Mesenchymal stem cell (in vitro differentiated cells and primary cell): Measurements from ENCODE around the gene HS2ST1.

Source experiments
- DNase-seq: peaks from one replicate; pipeline ENCODE4 v3.0.0-alpha.2; 2013
- H2AFZ ChIP-seq: one replicate; pipeline ENCODE4 v1.6.1; 2013; ENCODE audit warnings: low read depth, mild to moderate bottlenecking, control low read depth, inconsistent platforms, low read length, moderate library complexity
- H2AK5ac ChIP-seq: 2 replicates; pipeline ENCODE4 v1.6.1; 2013; ENCODE audit warnings: low read length, moderate library complexity, mild to moderate bottlenecking, inconsistent platforms; ENCODE audit not compliant: severe bottlenecking
- H2BK120ac ChIP-seq: one replicate; pipeline ENCODE4 v1.6.1; 2013; ENCODE audit warnings: low read depth, mild to moderate bottlenecking, inconsistent platforms, low read length, moderate library complexity
- H2BK12ac ChIP-seq, 2 experiments: one replicate each; pipeline ENCODE4 v1.6.1; 2013; ENCODE audit warnings: inconsistent platforms in 2 of 2, low read length in 2 of 2, mild to moderate bottlenecking in 2 of 2, moderate library complexity in 2 of 2, control low read depth in 1 of 2
- H2BK15ac ChIP-seq: one replicate; pipeline ENCODE4 v1.6.1; 2013; ENCODE audit warnings: mild to moderate bottlenecking, low read depth, inconsistent platforms; ENCODE audit not compliant: poor library complexity, severe bottlenecking
- H2BK5ac ChIP-seq: 2 replicates; pipeline ENCODE4 v1.6.1; 2013; ENCODE audit warnings: low read depth, mild to moderate bottlenecking, low read length, control low read depth, inconsistent platforms; ENCODE audit not compliant: poor library complexity, severe bottlenecking
- H3K14ac ChIP-seq, 2 experiments: one replicate each; pipeline ENCODE4 v1.6.1; 2013; ENCODE audit warnings: inconsistent platforms in 2 of 2, low read length in 2 of 2, control low read depth in 1 of 2, mild to moderate bottlenecking in 1 of 2, moderate library complexity in 1 of 2
- H3K18ac ChIP-seq, 2 experiments: one replicate each; pipeline ENCODE4 v1.6.1; 2013; ENCODE audit warnings: inconsistent platforms in 2 of 2, low read length in 2 of 2, control low read depth in 1 of 2, low read depth in 1 of 2, mild to moderate bottlenecking in 1 of 2
- H3K23ac ChIP-seq, 2 experiments: one replicate each; pipeline ENCODE4 v1.6.1; 2013; ENCODE audit warnings: inconsistent platforms in 2 of 2, low read length in 2 of 2, mild to moderate bottlenecking in 2 of 2, moderate library complexity in 2 of 2, control low read depth in 1 of 2
- H3K27ac ChIP-seq: 2 replicates; pipeline ENCODE4 v1.5.1; 2013; ENCODE audit warnings: mild to moderate bottlenecking, moderate library complexity, low read length, control low read depth, inconsistent platforms; ENCODE audit not compliant: poor library complexity, severe bottlenecking
- H3K27me3 ChIP-seq, 2 experiments: 2 replicates each; pipeline versions ENCODE4 v1.6.1 to v1.7.0; 2013; ENCODE audit warnings: low read length in 2 of 2, mild to moderate bottlenecking in 2 of 2, moderate library complexity in 2 of 2, control low read depth in 1 of 2, inconsistent platforms in 1 of 2; ENCODE audit not compliant: control insufficient read depth in 1 of 2, insufficient read depth in 1 of 2
- H3K36me3 ChIP-seq, 2 experiments: 2 replicates each; pipeline versions ENCODE4 v1.6.1 to v1.7.0; 2013; ENCODE audit warnings: low read length in 2 of 2, control low read depth in 1 of 2, inconsistent platforms in 1 of 2, low read depth in 1 of 2, mild to moderate bottlenecking in 1 of 2; ENCODE audit not compliant: insufficient read depth in 2 of 2, control insufficient read depth in 1 of 2
- H3K4ac ChIP-seq, 2 experiments: one replicate each; pipeline ENCODE4 v1.6.1; 2013; ENCODE audit warnings: inconsistent platforms in 2 of 2, low read length in 2 of 2, mild to moderate bottlenecking in 2 of 2, moderate library complexity in 2 of 2, control low read depth in 1 of 2, low read depth in 1 of 2
- H3K4me1 ChIP-seq: 2 replicates; pipeline ENCODE4 v1.6.1; 2013; ENCODE audit warnings: low read depth, low read length, control low read depth; ENCODE audit not compliant: control insufficient read depth, insufficient read depth
- H3K4me2 ChIP-seq: 2 replicates; pipeline ENCODE4 v1.6.1; 2013; ENCODE audit warnings: low read length, mild to moderate bottlenecking, inconsistent platforms; ENCODE audit not compliant: poor library complexity, severe bottlenecking
- H3K4me3 ChIP-seq, 2 experiments: 2 replicates each; pipeline versions ENCODE4 v1.5.1 to v1.7.0; 2013; ENCODE audit warnings: low read length in 2 of 2, mild to moderate bottlenecking in 2 of 2, control low read depth in 1 of 2, low read depth in 1 of 2; ENCODE audit not compliant: insufficient read depth in 1 of 2
- H3K79me1 ChIP-seq: replicated peaks from 2 replicates; pipeline ENCODE4 v1.6.1; 2013; ENCODE audit warnings: mild to moderate bottlenecking, control low read depth, low read length, inconsistent platforms; ENCODE audit not compliant: poor library complexity, severe bottlenecking
- H3K9ac ChIP-seq: 2 replicates; pipeline ENCODE4 v1.7.0; 2013; ENCODE audit warnings: mild to moderate bottlenecking, low read length, moderate library complexity
- H3K9me3 ChIP-seq: 2 replicates; pipeline ENCODE4 v1.7.0; 2013; ENCODE audit warnings: mild to moderate bottlenecking, low read length; ENCODE audit not compliant: control insufficient read depth
- H4K8ac ChIP-seq: one replicate; pipeline ENCODE4 v1.6.1; 2013; ENCODE audit warnings: inconsistent platforms, mild to moderate bottlenecking, low read length, moderate library complexity
- H4K91ac ChIP-seq: one replicate; pipeline ENCODE4 v1.6.1; 2013; ENCODE audit warnings: mild to moderate bottlenecking, low read length, inconsistent platforms
- WGBS: methylation state at CpG from one replicate; pipeline ENCODE4 v1.1.7; 2013; ENCODE audit warnings: mixed read lengths; 5-methylcytosine and 5-hydroxymethylcytosine counted together

Gene HS2ST1

DNA sequence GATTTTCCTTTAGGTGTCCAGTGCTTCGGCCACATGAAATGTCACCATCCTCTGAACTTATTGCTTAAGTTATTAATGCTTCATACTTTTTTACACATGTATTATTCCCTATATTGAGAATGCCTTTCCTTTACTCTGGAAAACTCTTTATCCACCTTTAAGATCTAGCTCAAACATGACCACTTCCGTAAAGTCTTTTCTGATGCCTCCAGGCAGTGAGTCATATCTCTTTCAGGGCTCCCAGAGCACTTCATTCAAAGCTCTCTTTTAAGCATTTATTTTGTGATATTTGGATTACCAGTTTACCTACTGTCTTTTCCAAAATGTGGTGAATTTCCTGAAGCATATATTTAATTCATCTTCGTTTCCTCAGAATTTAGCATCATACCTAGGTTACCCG, 178.9 kb downstream of the HS2ST1 start:
- peaks cover 0 to 33% of the 10 kb centered on the region in 2 experiments for H3K36me3 ChIP-seq
- H2BK5ac ChIP-seq: no peak overlapping the region
- H3K4me1 ChIP-seq: no peaks in the 10 kb centered on the region
- no peaks in the 10 kb centered on the region for H3K27me3 ChIP-seq
- peaks cover 2% of the 10 kb centered on the region for H3K79me1 ChIP-seq
- 92% methylated on average over 2 of the region's 4 CpGs for WGBS
- no peak overlapping the region for H3K4ac ChIP-seq
- H3K23ac ChIP-seq: no peak overlapping the region
- H4K8ac ChIP-seq: no peak overlapping the region
- no peak overlapping the region for H2BK120ac ChIP-seq
- no peaks in the 10 kb centered on the region for H3K9me3 ChIP-seq
- H3K9ac ChIP-seq: no peak overlapping the region
- no peak overlapping the region for H2AFZ ChIP-seq
- no peak overlapping the region for H3K4me2 ChIP-seq
- no peak overlapping the region for H3K27ac ChIP-seq
- H4K91ac ChIP-seq: no peak overlapping the region
- no peak overlapping the region for H2AK5ac ChIP-seq
- peak; percentile 20 for DNase-seq
- H3K18ac ChIP-seq: no peak overlapping the region
- H3K4me3 ChIP-seq: no peak overlapping the region
- H2BK15ac ChIP-seq: no peak overlapping the region
- no peak overlapping the region for H2BK12ac ChIP-seq
- H3K14ac ChIP-seq: no peak overlapping the region

DNA sequence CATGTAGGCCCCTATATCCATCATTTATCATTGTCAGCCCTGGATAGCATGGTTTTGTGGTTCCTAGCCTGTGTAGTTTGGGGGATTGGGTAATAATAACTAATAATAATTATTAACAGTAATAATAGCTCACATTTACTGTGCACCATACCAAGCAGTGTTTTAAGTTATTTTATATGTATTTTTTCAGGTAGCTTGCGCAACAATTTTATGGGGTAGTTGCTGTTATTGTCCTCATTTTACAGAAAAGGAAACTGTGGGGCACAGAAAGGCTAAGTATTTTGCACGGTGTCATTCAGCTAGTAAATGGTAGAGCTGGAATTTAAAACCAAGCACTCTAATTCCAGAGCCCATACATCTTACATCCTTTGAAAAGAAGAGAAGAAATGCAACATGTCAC, 179.8 kb downstream of the HS2ST1 start:
- Histone ChIP-seq H3K36me3 (peaks cover 2 to 39% of the 10 kb centered on the region in 2 experiments), H2BK15ac (no peak overlapping the region), H3K27ac (no peak overlapping the region), H3K4me3 (no peak overlapping the region), H2BK5ac (no peak overlapping the region), H4K8ac (no peak overlapping the region), H3K4me2 (no peak overlapping the region), H3K4ac (no peak overlapping the region), H2BK12ac (no peak overlapping the region), H3K14ac (no peak overlapping the region), H3K9ac (no peak overlapping the region), H3K79me1 (peaks cover 2% of the 10 kb centered on the region), H2BK120ac (no peak overlapping the region), H3K9me3 (no peaks in the 10 kb centered on the region), H3K18ac (no peak overlapping the region), H3K27me3 (no peaks in the 10 kb centered on the region), H2AK5ac (no peak overlapping the region), H2AFZ (no peak overlapping the region), H3K4me1 (no peaks in the 10 kb centered on the region), H4K91ac (no peak overlapping the region), H3K23ac (no peak overlapping the region)
- no peak for DNase-seq
- WGBS: 95% methylated on average over 2 of the region's 2 CpGs

DNA sequence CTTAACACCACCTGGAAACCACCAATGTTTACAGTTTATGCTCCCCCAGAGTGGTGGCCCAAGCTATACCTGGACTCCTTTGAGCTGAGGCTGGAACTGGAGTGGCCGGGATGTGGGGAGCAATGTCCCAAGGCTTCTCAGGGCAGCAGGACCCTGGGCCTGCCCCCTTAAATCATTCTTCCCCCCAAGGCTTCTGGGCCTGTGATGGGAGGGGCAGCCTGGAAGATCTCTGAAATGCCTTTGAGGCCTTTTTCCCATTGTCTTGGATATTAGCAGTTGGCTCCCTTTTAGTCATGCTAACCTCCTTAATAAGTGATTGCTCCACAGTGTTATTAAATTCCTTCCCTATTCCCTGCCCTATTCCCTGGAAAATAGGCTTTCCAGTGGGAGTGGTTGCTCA, 185.8 kb downstream of the HS2ST1 start:
- no peak overlapping the region for H2BK15ac ChIP-seq
- H2AFZ ChIP-seq: no peak overlapping the region
- 100% methylated on average over 1 of the region's 1 CpG for WGBS
- no peak overlapping the region for H3K9ac ChIP-seq
- H2BK120ac ChIP-seq: no peak overlapping the region
- H2BK5ac ChIP-seq: no peak overlapping the region
- H4K8ac ChIP-seq: no peak overlapping the region
- peaks cover 6% of the 10 kb centered on the region for H3K79me1 ChIP-seq
- no peak overlapping the region for H2AK5ac ChIP-seq
- no peak for DNase-seq
- no peak overlapping the region for H2BK12ac ChIP-seq
- H3K23ac ChIP-seq: no peak overlapping the region
- no peaks in the 10 kb centered on the region for H3K27me3 ChIP-seq
- H3K27ac ChIP-seq: no peak overlapping the region
- H3K18ac ChIP-seq: no peak overlapping the region
- no peaks in the 10 kb centered on the region for H3K4me1 ChIP-seq
- peaks cover 4% of the 10 kb centered on the region for H3K9me3 ChIP-seq
- H4K91ac ChIP-seq: no peak overlapping the region
- H3K4ac ChIP-seq: no peak overlapping the region
- peaks cover 9 to 48% of the 10 kb centered on the region in 2 experiments for H3K36me3 ChIP-seq
- H3K4me2 ChIP-seq: no peak overlapping the region
- no peak overlapping the region for H3K14ac ChIP-seq
- no peak overlapping the region for H3K4me3 ChIP-seq

DNA sequence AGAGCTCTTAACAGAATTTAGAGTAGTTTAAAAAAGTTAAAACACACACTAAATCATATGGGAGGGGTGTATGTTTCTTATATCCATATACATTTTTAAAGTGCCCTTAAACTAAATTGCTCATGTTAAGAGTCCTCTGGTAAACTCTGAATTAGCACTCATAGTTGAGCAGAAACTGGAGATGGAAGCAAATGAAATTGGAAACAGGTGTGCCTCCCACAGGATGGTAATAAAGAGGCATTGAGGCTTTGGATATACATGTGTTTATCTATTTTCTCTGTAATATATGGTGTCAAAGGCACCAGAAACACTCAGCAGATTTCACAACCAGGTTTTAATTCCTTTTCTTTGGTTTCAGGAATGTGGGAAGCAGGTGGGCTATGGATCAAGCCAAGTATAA, 188.6 kb downstream of the HS2ST1 start:
- H3K9ac ChIP-seq: no peak overlapping the region
- no peak overlapping the region for H2BK120ac ChIP-seq
- no peaks in the 10 kb centered on the region for H3K27me3 ChIP-seq
- no peak overlapping the region for H2AK5ac ChIP-seq
- no peak overlapping the region for H3K4me3 ChIP-seq
- H2BK5ac ChIP-seq: no peak overlapping the region
- H3K27ac ChIP-seq: no peak overlapping the region
- no peak overlapping the region for H2BK15ac ChIP-seq
- no peak overlapping the region for H4K91ac ChIP-seq
- H3K4ac ChIP-seq: no peak overlapping the region
- no peak for DNase-seq
- no peak overlapping the region for H4K8ac ChIP-seq
- H3K79me1 ChIP-seq: peaks cover 5% of the 10 kb centered on the region
- H3K36me3 ChIP-seq: peaks cover 9 to 38% of the 10 kb centered on the region in 2 experiments
- peaks cover 4% of the 10 kb centered on the region for H3K9me3 ChIP-seq
- H2BK12ac ChIP-seq: no peak overlapping the region
- no peaks in the 10 kb centered on the region for H3K4me1 ChIP-seq
- no peak overlapping the region for H2AFZ ChIP-seq
- no peak overlapping the region for H3K18ac ChIP-seq
- H3K4me2 ChIP-seq: no peak overlapping the region
- H3K23ac ChIP-seq: no peak overlapping the region
- H3K14ac ChIP-seq: no peak overlapping the region
